Ectodermal cell (in vitro differentiated cells): ENCODE measurements around the gene MYOM1.

Source experiments
- H3K27ac ChIP-seq: 2 replicates; pipeline ENCODE4 v1.7.0; 2013; ENCODE audit warnings: mild to moderate bottlenecking, low read depth, low read length; ENCODE audit not compliant: insufficient read depth, poor library complexity, severe bottlenecking
- H3K27me3 ChIP-seq: 2 replicates; pipeline ENCODE4 v1.7.0; 2013; ENCODE audit warnings: mild to moderate bottlenecking, low read length; ENCODE audit not compliant: insufficient read depth, control insufficient read depth, poor library complexity, severe bottlenecking
- H3K36me3 ChIP-seq: one replicate; pipeline ENCODE4 v1.7.0; 2013; ENCODE audit warnings: low read length; ENCODE audit not compliant: control insufficient read depth, insufficient read depth
- H3K4me1 ChIP-seq: one replicate; pipeline ENCODE4 v1.7.0; 2013; ENCODE audit warnings: low read length; ENCODE audit not compliant: control insufficient read depth, insufficient read depth
- H3K4me3 ChIP-seq: 2 replicates; pipeline ENCODE4 v1.7.0; 2013; ENCODE audit warnings: low read depth, low read length, control low read depth; ENCODE audit not compliant: insufficient read depth
- H3K9me3 ChIP-seq: 2 replicates; pipeline ENCODE4 v1.7.0; 2013; ENCODE audit warnings: mild to moderate bottlenecking, low read length, moderate library complexity; ENCODE audit not compliant: control insufficient read depth
- WGBS, 2 experiments: methylation state at CpG; one replicate each; pipeline ENCODE4 v1.1.7; 2013; ENCODE audit warnings: missing lambda C conversion rate in 2 of 2; 5-methylcytosine and 5-hydroxymethylcytosine counted together

Gene MYOM1

DNA sequence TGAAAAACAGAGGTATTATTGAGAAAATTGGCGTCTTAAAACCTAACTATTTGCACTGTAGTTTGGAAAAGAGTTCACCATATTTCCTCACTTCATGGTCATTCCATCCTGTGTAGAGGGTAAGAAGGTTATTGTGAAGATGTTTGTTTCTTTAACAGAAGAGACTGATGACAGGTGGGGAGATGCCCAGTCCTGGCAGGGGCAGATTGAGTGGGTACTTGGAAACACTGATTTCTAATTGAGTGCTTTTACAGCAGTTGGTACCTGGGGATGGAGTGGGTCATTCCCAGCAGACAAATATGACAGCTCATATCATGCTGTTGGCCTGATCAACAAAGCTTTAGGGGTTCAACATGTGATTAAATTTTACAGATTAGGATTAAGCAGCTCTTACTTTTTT lies 67.5 kb downstream of the MYOM1 start:
- Histone ChIP-seq H3K36me3 (no peaks in the 10 kb centered on the region), H3K27ac (no peak overlapping the region), H3K4me3 (no peak overlapping the region), H3K9me3 (no peaks in the 10 kb centered on the region), H3K4me1 (no peaks in the 10 kb centered on the region), H3K27me3 (no peaks in the 10 kb centered on the region)
- 67 to 79% methylated on average over 1 of the region's 1 CpG for WGBS, 2 experiments

DNA sequence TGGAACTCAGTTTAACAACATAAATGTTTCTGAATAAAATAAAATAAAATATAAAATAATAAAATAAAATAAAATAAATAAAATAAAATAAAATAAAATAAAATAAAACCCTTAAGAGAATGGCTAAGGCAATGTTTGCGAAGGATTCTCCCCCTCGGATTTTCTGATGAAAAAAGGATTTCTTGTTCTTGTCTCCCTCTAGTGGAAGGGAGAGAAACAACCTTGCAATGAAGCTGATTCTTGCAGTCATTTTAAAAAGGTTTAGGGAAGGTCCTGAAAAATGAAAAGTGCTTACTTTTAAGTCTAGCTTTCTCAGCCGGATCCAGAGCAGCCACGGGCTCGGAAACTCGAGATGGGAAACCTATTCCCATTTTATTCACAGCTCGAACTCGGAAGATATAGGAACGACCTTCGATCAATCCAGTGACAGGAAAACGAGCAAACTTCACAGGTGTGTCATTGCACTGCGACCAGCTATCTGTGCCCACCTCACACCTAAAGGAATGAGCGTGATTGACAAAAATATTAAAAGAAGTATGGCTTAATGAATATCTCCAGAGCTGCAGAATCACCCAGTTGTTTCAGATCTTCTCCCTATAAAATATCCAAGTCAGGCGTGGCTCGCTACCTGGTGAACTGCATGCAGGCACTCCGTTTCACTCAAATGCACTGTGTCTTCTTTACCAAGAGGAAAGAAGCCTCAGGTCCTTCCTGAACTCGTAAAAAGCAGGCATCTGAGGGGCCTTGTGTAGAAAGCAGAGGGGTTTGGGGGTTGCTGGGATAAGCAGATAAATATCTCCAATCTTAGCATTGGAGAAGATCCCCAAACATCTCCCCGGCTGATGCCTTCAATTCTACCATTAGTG lies 68.1 kb downstream of the MYOM1 start:
- H3K27me3 ChIP-seq, result no peaks in the 10 kb centered on the region
- no peaks in the 10 kb centered on the region for H3K9me3 ChIP-seq
- H3K4me3 ChIP-seq, result no peak overlapping the region
- WGBS, 2 experiments, result 62% methylated on average over 18 of the region's 18 CpGs
- H3K36me3 ChIP-seq, result no peaks in the 10 kb centered on the region
- H3K4me1 ChIP-seq, result no peaks in the 10 kb centered on the region
- H3K27ac ChIP-seq, result no peak overlapping the region

DNA sequence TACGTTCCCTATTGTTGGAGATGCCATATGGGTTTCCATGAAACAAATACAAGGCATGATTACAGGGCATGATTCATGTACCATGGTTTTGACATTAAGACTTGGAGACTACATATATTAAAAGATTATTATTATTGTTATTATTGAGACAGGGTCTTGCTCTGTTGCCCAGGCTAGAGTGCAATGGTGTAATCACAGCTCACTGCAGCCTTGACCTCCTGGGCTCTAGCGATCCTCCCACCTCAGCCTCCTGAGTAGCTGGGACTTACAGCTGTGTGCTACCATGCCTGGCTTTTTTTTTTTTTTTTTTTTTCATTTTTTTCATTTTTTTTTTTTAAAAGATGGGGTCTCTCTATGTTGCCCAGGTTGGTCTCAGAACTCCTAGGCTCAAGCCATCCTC lies 69.1 kb downstream of the MYOM1 start:
- H3K9me3 ChIP-seq, result no peaks in the 10 kb centered on the region
- H3K36me3 ChIP-seq, result no peaks in the 10 kb centered on the region
- WGBS, 2 experiments, result 96 to 98% methylated on average over 1 to 2 of the region's 2 CpGs
- no peaks in the 10 kb centered on the region for H3K27me3 ChIP-seq
- H3K4me3 ChIP-seq, result no peak overlapping the region
- H3K27ac ChIP-seq, result no peak overlapping the region
- no peaks in the 10 kb centered on the region for H3K4me1 ChIP-seq

DNA sequence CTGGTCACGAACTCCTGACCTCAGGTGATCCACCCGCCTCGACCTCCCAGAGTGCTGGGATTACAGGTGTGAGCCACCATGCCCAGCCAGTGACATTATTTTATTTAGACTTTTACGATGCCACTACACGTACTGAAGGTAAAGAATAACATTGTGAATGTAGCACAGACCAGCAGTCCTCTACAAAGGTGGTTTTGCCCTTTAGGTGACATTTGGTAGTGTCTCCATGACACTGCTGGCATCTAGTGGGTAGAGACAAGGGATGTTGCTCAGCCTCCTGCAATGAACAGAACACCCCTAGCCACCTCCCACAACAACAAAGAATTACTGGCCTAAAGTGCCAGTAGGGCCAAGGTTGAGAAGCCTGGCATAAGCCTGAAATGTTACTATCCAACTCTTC lies 69.5 kb downstream of the MYOM1 start:
- WGBS, 2 experiments, result 96 to 97% methylated on average over 5 of the region's 5 CpGs
- Histone ChIP-seq H3K27me3 (no peaks in the 10 kb centered on the region), H3K27ac (no peak overlapping the region), H3K4me3 (no peak overlapping the region), H3K9me3 (no peaks in the 10 kb centered on the region), H3K36me3 (no peaks in the 10 kb centered on the region), H3K4me1 (no peaks in the 10 kb centered on the region)

DNA sequence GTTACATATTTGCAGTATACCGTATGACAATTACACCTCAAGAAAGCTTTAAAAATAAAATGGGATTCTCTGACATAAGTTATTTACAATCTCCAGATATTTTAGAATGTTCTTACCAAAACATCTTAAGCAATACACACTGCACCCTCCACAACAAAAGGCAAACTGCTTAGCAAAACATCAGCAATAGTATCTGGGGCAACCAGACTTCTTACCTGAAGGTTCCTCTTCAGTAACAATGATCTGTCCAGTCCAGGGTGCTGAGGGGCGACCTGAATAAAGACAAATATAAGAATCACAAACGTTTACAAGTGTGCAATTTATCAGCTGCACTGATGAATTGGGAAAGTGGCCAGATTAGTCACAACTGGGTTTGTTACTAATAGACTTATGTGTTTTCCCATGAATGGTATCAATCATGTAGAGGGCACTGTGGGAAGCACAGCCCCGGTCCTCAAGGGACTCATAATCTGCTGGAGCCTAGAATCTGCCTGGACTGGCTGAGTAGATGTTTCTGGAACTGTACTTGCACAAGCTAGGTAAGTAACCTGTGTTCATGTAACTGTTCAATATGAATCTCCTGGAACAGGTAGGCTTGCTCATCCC lies 70.7 kb downstream of the MYOM1 start:
- WGBS, 2 experiments, result 80 to 90% methylated on average over 3 of the region's 4 CpGs
- H3K27me3 ChIP-seq, result no peaks in the 10 kb centered on the region

DNA sequence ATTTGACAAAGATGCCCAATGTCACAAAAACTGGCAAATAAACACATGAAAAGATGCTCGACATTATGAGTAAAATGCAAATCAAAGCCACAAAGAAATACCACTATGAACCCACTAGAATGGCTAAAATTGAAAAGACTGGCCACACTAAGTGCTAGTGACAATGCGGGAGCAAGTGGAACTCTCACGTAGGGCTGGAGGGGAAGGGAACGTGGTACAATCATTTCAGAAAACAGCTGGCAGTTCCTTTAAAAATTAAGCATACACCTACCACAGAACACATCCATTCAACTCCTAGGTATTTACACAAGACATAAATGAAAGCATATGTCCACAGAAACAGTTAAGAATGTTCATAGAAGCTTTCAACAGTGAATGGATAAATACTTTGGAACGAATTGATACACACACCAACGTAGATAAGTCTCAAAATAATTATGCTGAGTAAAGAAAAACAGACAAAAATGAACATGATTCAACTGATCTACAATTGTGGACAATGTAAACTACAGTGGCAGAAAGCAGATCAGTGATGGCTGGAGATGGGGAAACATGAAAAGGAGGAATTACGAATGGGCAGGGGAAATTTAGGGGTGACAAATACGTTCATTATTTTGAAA lies 71.7 kb downstream of the MYOM1 start:
- 94 to 95% methylated on average over 8 of the region's 8 CpGs for WGBS, 2 experiments
- H3K9me3 ChIP-seq, result no peaks in the 10 kb centered on the region
- no peaks in the 10 kb centered on the region for H3K36me3 ChIP-seq
- no peaks in the 10 kb centered on the region for H3K27me3 ChIP-seq
- no peaks in the 10 kb centered on the region for H3K4me1 ChIP-seq
- H3K4me3 ChIP-seq, result no peak overlapping the region
- H3K27ac ChIP-seq, result no peak overlapping the region

More for the DNA sequence above, 70.7 kb downstream of the MYOM1 start:
- no peak overlapping the region for H3K4me3 ChIP-seq
- H3K36me3 ChIP-seq, result no peaks in the 10 kb centered on the region
- no peaks in the 10 kb centered on the region for H3K4me1 ChIP-seq
- no peaks in the 10 kb centered on the region for H3K9me3 ChIP-seq
- no peak overlapping the region for H3K27ac ChIP-seq

DNA sequence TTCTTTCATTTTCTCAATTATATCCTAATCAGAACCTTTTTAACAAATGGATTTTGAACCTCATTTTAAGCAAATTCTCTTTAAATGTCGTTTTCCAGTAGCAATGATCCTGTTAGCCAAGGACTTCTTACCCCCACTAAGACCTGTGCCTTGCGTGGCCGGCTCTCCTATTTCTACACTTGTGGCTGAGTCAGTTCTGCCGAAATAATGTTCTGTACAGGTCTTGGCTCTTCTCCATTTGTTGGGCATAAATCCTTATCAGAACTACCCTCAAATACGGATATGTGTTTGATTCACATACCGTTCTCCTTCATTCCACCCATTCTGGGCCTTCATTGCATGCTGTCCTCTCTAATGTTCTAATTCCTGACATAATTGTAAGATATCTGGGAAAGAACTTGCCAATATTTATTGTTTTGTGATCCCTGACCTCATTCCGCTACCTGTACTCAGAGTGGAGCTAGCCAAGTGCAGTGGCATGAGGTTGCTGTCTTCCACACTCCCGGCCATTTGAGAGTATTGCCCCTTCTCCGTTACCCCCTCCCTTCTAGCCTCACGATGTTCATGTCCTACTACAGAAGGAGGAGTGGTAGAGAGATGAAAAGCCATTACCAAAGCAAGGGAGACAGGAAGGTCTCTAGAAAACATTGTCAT lies 78.7 kb downstream of the MYOM1 start:
- H3K27ac ChIP-seq, result no peak overlapping the region
- no peaks in the 10 kb centered on the region for H3K27me3 ChIP-seq
- H3K9me3 ChIP-seq, result no peaks in the 10 kb centered on the region
- no peak overlapping the region for H3K4me3 ChIP-seq
- H3K36me3 ChIP-seq, result no peaks in the 10 kb centered on the region
- no peaks in the 10 kb centered on the region for H3K4me1 ChIP-seq
- WGBS, 2 experiments, result 85 to 86% methylated on average over 9 to 10 of the region's 10 CpGs

DNA sequence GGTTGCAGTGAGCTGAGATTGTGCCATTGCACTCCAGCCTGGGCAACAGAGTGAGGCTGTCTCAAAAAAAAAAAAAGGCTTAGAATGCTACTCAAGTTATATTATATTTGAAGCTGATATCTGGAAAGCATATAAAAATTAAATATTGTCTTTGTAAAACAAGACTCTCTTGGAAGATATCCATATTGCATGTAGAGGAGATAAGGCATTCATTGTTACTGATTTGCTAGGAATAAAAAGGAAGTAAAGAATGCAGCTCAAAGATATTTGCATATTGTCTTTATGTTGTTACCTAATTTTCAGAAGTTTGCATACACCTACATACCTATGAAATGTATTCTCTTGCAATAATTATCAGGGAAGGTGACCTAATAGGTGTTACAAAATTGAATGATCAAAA lies 79.4 kb downstream of the MYOM1 start:
- Histone ChIP-seq H3K9me3 (no peaks in the 10 kb centered on the region), H3K27me3 (no peaks in the 10 kb centered on the region), H3K4me1 (no peaks in the 10 kb centered on the region), H3K27ac (no peak overlapping the region), H3K36me3 (no peaks in the 10 kb centered on the region), H3K4me3 (no peak overlapping the region)

DNA sequence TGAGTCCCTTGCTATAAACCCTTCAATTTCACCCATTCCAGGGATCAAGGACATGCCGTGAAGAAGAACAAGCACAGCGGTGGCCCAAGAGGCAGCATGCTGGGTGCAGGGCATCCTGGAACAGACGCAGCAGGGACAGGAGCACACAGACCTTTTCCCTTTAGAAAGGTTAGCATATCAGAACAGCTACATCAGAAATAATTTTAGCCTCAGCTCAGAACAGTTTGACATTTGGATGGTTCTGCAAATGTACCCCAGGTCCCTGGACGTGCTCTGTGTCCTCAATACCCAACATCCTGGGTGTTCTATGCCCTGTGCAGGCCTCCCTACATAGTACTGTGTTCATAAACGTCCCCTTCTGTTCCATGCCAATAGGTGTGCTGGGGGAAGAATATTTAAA lies 80.4 kb downstream of the MYOM1 start:
- no peaks in the 10 kb centered on the region for H3K27me3 ChIP-seq
- H3K27ac ChIP-seq, result no peak overlapping the region
- no peak overlapping the region for H3K4me3 ChIP-seq
- no peaks in the 10 kb centered on the region for H3K9me3 ChIP-seq
- no peaks in the 10 kb centered on the region for H3K4me1 ChIP-seq
- H3K36me3 ChIP-seq, result no peaks in the 10 kb centered on the region
- WGBS, 2 experiments, result 91 to 92% methylated on average over 4 to 5 of the region's 5 CpGs
